ENCODE data around the gene ULK4.

GRCh38 chr3:41912280-41912679 is 49.6 kb downstream of the ULK4 start:
- TF ChIP-seq POLR2AphosphoS5 (IDR thresholded peaks at IDR 0.05; ENCODE audit: low read depth, low read length) (no peak), POLR2A (IDR thresholded peaks at IDR 0.05; ENCODE audit: low read depth, low read length) (no peak)

All from GM12891 (cell line).